OCI-LY3 (cell line): ENCODE measurements around the gene MBNL1.

ENCODE experiments used
- CTCF ChIP-seq: fragments of 200-600, 300-600 bp; sonication (generic); IDR thresholded peaks from 2 replicates; pipeline ENCODE4 v1.5.1; 2014; ENCODE audit warnings: antibody characterized with exemption, low read length, low read depth
- EZH2phosphoT487 ChIP-seq: fragments of 200-600 bp; shearing (Covaris generic); IDR thresholded peaks from 2 replicates; pipeline ENCODE4 v1.6.1; 2018; ENCODE audit warnings: antibody characterized with exemption, mixed run types, low read depth

GRCh38 chr3:152288681-152289080 is 20.0 kb downstream of the MBNL1 start:
- TF ChIP-seq CTCF = no peak
- no peak for TF ChIP-seq EZH2phosphoT487
